Skin epidermis (tissue), 12 donors: Measurements from ENCODE around the gene PROX2.

Source experiments
- H3K27ac ChIP-seq, 21 experiments: fragments of 200-600 bp; sonication (generic) in 11 of 21; one replicate each; pipeline ENCODE4 v1.5.0; 2020; ENCODE audit warnings: mild to moderate bottlenecking in 3 of 21, inconsistent platforms in 2 of 21, moderate library complexity in 2 of 21
- H3K4me3 ChIP-seq, 7 experiments: fragments of 200-600 bp; sonication (generic) in 2 of 7; one replicate each; pipeline ENCODE4 v1.5.0; 2020; ENCODE audit warnings: inconsistent platforms in 2 of 7, mild to moderate bottlenecking in 2 of 7, moderate library complexity in 1 of 7

PROX2 gene

GRCh38 chr14:74911221-74911620, 35.3 kb upstream of the PROX2 start:
- Histone ChIP-seq H3K27ac (no peak overlapping the region), H3K4me3 (no peak overlapping the region)

- Histone ChIP-seq H3K4me3 (no peak overlapping the region), H3K27ac (no peak overlapping the region)
These were observed 34.6 kb upstream of the PROX2 start for GRCh38 chr14:74910556-74910955.

GRCh38 chr14:74909911-74910310, 34.0 kb upstream of the PROX2 start:
- H3K4me3 ChIP-seq: no peak overlapping the region
- H3K27ac ChIP-seq: no peak overlapping the region

GRCh38 chr14:74909501-74909900, 33.6 kb upstream of the PROX2 start:
- no peak overlapping the region for H3K4me3 ChIP-seq

GRCh38 chr14:74908861-74909341, 33.0 kb upstream of the PROX2 start:
- peak overlapping the region in 1 of 21 experiments; percentile 25 for H3K27ac ChIP-seq

More at GRCh38 chr14:74909501-74909900, 33.6 kb upstream of the PROX2 start:
- no peak overlapping the region for H3K27ac ChIP-seq

GRCh38 chr14:74907744-74908143, 31.8 kb upstream of the PROX2 start:
- peak overlapping the region in 2 of 21 experiments; percentile 2 to 4 for H3K27ac ChIP-seq
- no peak overlapping the region for H3K4me3 ChIP-seq

More at GRCh38 chr14:74908861-74909341, 33.0 kb upstream of the PROX2 start:
- no peak overlapping the region for H3K4me3 ChIP-seq

- Histone ChIP-seq H3K4me3 (no peak overlapping the region), H3K27ac (peak overlapping the region in 3 of 21 experiments; percentile 2 to 43 (median 29))
These were observed 31.1 kb upstream of the PROX2 start for GRCh38 chr14:74906925-74907521.

- Histone ChIP-seq H3K27ac (peak overlapping the region in 6 of 21 experiments; percentile 1 to 39 (median 8)), H3K4me3 (no peak overlapping the region)
These were observed 29.7 kb upstream of the PROX2 start for GRCh38 chr14:74905595-74906142.

GRCh38 chr14:74904635-74905503, 28.9 kb upstream of the PROX2 start:
- Histone ChIP-seq H3K27ac (peak overlapping the region in 5 of 21 experiments; percentile 1 to 39 (median 5)), H3K4me3 (no peak overlapping the region)

GRCh38 chr14:74902941-74903705, 27.2 kb upstream of the PROX2 start:
- H3K4me3 ChIP-seq: no peak overlapping the region
- H3K27ac ChIP-seq: peak overlapping the region in 1 of 21 experiments; percentile 7

- no peak overlapping the region for H3K4me3 ChIP-seq
- peak overlapping the region in 1 of 21 experiments; percentile 18 for H3K27ac ChIP-seq
These were observed 22.7 kb upstream of the PROX2 start for GRCh38 chr14:74898694-74899093.

- no peak overlapping the region for H3K4me3 ChIP-seq
- no peak overlapping the region for H3K27ac ChIP-seq
These were observed 22.1 kb upstream of the PROX2 start for GRCh38 chr14:74898083-74898482.

- no peak overlapping the region for H3K27ac ChIP-seq
These were observed 21.7 kb upstream of the PROX2 start for GRCh38 chr14:74897642-74898041.

GRCh38 chr14:74896400-74896799, 20.5 kb upstream of the PROX2 start:
- H3K27ac ChIP-seq: no peak overlapping the region
- no peak overlapping the region for H3K4me3 ChIP-seq

More at GRCh38 chr14:74897642-74898041, 21.7 kb upstream of the PROX2 start:
- H3K4me3 ChIP-seq: no peak overlapping the region

GRCh38 chr14:74893614-74894091, 17.7 kb upstream of the PROX2 start:
- peak overlapping the region in 1 of 21 experiments; percentile 58 for H3K27ac ChIP-seq
- H3K4me3 ChIP-seq: no peak overlapping the region

- Histone ChIP-seq H3K27ac (peak overlapping the region in 1 of 21 experiments; percentile 39), H3K4me3 (no peak overlapping the region)
These were observed 16.8 kb upstream of the PROX2 start for GRCh38 chr14:74892745-74893144.

- Histone ChIP-seq H3K4me3 (no peak overlapping the region), H3K27ac (peak overlapping the region in 1 of 21 experiments; percentile 1)
These were observed 15.9 kb upstream of the PROX2 start for GRCh38 chr14:74891870-74892269.

GRCh38 chr14:74890262-74890661, 14.3 kb upstream of the PROX2 start:
- Histone ChIP-seq H3K4me3 (no peak overlapping the region), H3K27ac (no peak overlapping the region)
